ENCODE results near the gene CCDC88C.
"Not testable (repeated sequence)": the region's sequence is repeated elsewhere in the genome, so short reads cannot be mapped to it uniquely, and the experiment has no call there.

- TF ChIP-seq POLR2AphosphoS5 (IDR thresholded peaks at IDR 0.05; ENCODE audit: low read depth, low read length); CTCF (IDR thresholded peaks at IDR 0.05); SIN3A (IDR thresholded peaks at IDR 0.05; ENCODE audit: borderline replicate concordance, insufficient read depth, low read depth, low read length); REST (IDR thresholded peaks at IDR 0.05; ENCODE audit: insufficient read depth in 1 of 2, low read depth in 2 of 2, low read length in 1 of 2); TCF7L2 (IDR thresholded peaks at IDR 0.05; ENCODE audit: low read depth, low read length): not testable (repeated sequence)
Observed at GRCh38 chr14:91226360-91226759, 191.3 kb downstream of the CCDC88C start.
